ENCODE results near the gene ZFR2. TPM values are rescaled to one million over a fixed set of nuclear protein-coding genes. Genes with fewer than 3 reads are reported as not detected.

The ZFR2 gene
- total RNA-seq, 2 experiments from 2014 or later = 0.23 TPM; not detected in 1

- Mint-ChIP-seq H3K36me3 (ENCODE audit: low read depth) (no peaks in the 10 kb centered on the region), H3K4me3 (no peak overlapping the region), H3K27me3 (peaks cover 1% of the 10 kb centered on the region), H3K9me3 (peaks cover 14% of the 10 kb centered on the region), H3K27ac (no peak overlapping the region), H3K4me1 (ENCODE audit: low read depth) (peaks cover 9% of the 10 kb centered on the region)
- ATAC-seq (no peak), DNase-seq (no peak)
- intact Hi-C loops (cut with micrococcal nuclease) = no loop called here
- ChIA-PET POLR2A (no interaction called here), CTCF (interaction anchor here (0.8 to 1.4 kb wide), 3 partner anchors 13 to 116 kb away, joined by 3 to 4 read pairs (median 3); no protein-coding TSS in a partner anchor)
- TF ChIP-seq, protein P1, sequence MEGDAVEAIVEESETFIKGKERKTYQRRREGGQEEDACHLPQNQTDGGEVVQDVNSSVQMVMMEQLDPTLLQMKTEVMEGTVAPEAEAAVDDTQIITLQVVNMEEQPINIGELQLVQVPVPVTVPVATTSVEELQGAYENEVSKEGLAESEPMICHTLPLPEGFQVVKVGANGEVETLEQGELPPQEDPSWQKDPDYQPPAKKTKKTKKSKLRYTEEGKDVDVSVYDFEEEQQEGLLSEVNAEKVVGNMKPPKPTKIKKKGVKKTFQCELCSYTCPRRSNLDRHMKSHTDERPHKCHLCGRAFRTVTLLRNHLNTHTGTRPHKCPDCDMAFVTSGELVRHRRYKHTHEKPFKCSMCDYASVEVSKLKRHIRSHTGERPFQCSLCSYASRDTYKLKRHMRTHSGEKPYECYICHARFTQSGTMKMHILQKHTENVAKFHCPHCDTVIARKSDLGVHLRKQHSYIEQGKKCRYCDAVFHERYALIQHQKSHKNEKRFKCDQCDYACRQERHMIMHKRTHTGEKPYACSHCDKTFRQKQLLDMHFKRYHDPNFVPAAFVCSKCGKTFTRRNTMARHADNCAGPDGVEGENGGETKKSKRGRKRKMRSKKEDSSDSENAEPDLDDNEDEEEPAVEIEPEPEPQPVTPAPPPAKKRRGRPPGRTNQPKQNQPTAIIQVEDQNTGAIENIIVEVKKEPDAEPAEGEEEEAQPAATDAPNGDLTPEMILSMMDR (IDR thresholded peaks at IDR 0.05) = no peak
Observed at GRCh38 chr19:3835055-3835435, 33.8 kb downstream of the ZFR2 start.

- intact Hi-C loops (cut with micrococcal nuclease) = no loop called here
- no peaks in the 10 kb centered on the region for H3K36me3 Mint-ChIP-seq (ENCODE audit: low read depth)
- H3K4me1 Mint-ChIP-seq (ENCODE audit: low read depth) = peaks cover 9% of the 10 kb centered on the region
- ChIA-PET POLR2A (interaction anchor here (1.4 kb wide), 1 partner anchor 15 kb away, joined by 5 read pairs; no protein-coding TSS in a partner anchor), CTCF (interaction anchor here (0.8 to 1.4 kb wide), 3 partner anchors 13 to 116 kb away, joined by 3 to 4 read pairs (median 3); no protein-coding TSS in a partner anchor)
- ATAC-seq (no peak), DNase-seq (no peak)
- peaks cover 14% of the 10 kb centered on the region for H3K9me3 Mint-ChIP-seq
- H3K4me3 Mint-ChIP-seq = no peak overlapping the region
- H3K27ac Mint-ChIP-seq = no peak overlapping the region
- H3K27me3 Mint-ChIP-seq = peaks cover 1% of the 10 kb centered on the region
- TF ChIP-seq, protein P1 (IDR thresholded peaks at IDR 0.05) = no peak
Observed at GRCh38 chr19:3834349-3835054, 34.3 kb downstream of the ZFR2 start.

GRCh38 chr19:3833578-3834348 lies 35.1 kb downstream of the ZFR2 start:
- Mint-ChIP-seq H3K4me3 (no peak overlapping the region), H3K27me3 (peaks cover 1% of the 10 kb centered on the region), H3K36me3 (ENCODE audit: low read depth) (no peaks in the 10 kb centered on the region), H3K27ac (no peak overlapping the region), H3K9me3 (peaks cover 14% of the 10 kb centered on the region), H3K4me1 (ENCODE audit: low read depth) (peaks cover 9% of the 10 kb centered on the region)
- CTCF ChIA-PET = no interaction called here
- DNase-seq (no peak), ATAC-seq (no peak)
- intact Hi-C loops (cut with micrococcal nuclease) = no loop called here
- TF ChIP-seq, protein P1 (IDR thresholded peaks at IDR 0.05) = no peak
- POLR2A ChIA-PET = interaction anchor here (1.4 kb wide), 1 partner anchor 16 kb away, joined by 5 read pairs; no protein-coding TSS in a partner anchor

- H3K36me3 Mint-ChIP-seq (ENCODE audit: low read depth) = no peaks in the 10 kb centered on the region
- POLR2A ChIA-PET = interaction anchor here (0.6 kb wide), 1 partner anchor 19 kb away, joined by 4 read pairs; no protein-coding TSS in a partner anchor
Observed at GRCh38 chr19:3832001-3832400, 36.8 kb downstream of the ZFR2 start.

More at GRCh38 chr19:3832001-3832400, 36.8 kb downstream of the ZFR2 start:
- H3K4me1 Mint-ChIP-seq (ENCODE audit: low read depth) = peaks cover 5% of the 10 kb centered on the region
- TF ChIP-seq, protein P1 (IDR thresholded peaks at IDR 0.05) = no peak
- no peak overlapping the region for H3K27ac Mint-ChIP-seq
- peaks cover 3% of the 10 kb centered on the region for H3K9me3 Mint-ChIP-seq
- ATAC-seq = no peak
- H3K4me3 Mint-ChIP-seq = no peak overlapping the region
- DNase-seq = no peak
- peaks cover 1% of the 10 kb centered on the region for H3K27me3 Mint-ChIP-seq
- CTCF ChIA-PET = interaction anchor here (1.1 kb wide), 1 partner anchor 17 kb away, joined by 3 read pairs; no protein-coding TSS in a partner anchor
- intact Hi-C loops (cut with micrococcal nuclease) = no loop called here
